NCI-H345 (cell line): ENCODE measurements around the gene GIT1.

Experiments
- DNase-seq: peaks from one replicate; lab custom pipeline; 2025; lab: John Stamatoyannopoulos, UW

The GIT1 gene

DNA sequence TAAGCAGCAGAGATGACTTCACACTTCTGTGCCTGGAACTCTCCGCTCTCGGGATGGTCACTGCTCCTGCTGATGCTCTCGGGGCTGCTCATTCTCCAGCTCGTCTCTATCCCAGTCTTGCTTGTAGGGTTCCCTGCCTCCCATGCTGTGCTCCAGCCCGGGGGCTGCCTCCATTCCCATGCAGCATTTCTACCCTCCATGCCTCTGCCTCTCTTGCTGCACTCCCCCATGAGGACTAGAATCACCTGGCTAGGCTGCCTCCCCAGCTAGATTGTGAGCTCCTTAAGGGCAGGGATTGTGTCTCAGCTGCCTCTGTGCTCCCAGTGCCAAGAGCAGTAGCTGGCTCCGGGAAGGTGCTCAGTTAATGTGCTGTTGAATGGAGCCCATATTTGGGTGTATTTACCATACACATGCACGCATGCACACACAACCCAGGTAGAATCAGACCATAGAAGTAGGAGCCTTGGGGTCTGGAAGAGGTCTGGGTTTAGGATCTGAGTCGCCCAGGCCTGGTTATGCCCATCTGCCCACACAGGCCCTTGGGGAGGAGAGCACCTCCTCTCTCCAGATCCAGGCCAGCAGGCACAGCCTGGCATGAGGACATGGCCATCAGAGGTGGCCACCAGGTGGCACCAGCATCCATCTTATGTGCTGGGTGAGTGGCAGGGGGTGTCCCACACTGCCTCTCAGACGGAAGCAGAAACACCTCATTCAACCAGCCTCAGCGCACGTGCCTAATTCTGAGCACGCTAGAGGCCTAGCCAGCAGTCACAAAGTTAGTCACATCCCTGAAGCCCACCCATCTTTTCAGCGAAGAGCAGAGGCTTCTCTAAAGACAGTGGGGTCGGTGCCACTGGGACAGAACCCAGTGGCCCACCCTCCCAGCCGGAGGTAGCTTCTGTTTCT is 9.3 kb downstream of the GIT1 start:
- peak; percentile 79 for DNase-seq

DNA sequence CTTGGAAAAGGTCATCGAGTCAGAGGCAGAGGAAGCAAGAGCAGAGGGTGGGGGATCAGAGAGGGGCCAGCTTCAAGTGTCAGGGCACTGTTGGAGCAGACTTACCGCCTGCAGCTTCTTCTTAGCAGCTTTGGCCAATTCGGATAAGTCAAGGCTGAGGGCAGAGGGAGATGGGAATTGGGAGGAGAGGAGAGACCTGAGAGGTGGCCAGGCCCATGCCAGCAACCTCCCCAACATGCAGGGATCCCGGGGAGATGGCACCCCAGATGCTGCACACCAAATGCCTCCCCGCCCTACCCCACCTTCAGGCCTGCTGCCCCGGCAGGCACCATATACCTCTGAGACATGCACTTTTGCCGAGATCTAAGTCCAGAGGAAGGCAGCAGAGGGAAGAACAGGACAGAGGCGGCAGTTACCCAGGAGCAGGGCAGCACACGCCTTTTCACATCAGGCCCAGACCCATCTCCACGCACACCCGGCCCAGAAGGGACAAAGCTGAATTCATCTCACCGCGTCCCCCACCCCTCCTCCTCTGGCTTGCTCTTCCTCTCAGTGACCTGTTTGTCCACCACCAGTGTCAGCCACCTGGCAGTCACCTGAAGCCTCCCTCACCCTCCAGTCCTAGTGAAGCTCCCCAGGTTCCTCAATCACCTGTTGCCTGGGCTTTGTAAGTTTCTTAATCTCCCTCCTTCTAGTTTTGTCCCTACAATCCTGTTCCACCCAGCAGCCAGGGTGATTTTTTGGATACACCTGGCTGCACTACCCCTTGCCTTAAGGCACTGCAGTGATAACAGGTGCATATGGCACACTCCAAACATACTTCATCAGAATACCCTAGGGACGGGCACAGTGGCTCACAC is 10.6 kb downstream of the GIT1 start:
- DNase-seq = no peak

DNA sequence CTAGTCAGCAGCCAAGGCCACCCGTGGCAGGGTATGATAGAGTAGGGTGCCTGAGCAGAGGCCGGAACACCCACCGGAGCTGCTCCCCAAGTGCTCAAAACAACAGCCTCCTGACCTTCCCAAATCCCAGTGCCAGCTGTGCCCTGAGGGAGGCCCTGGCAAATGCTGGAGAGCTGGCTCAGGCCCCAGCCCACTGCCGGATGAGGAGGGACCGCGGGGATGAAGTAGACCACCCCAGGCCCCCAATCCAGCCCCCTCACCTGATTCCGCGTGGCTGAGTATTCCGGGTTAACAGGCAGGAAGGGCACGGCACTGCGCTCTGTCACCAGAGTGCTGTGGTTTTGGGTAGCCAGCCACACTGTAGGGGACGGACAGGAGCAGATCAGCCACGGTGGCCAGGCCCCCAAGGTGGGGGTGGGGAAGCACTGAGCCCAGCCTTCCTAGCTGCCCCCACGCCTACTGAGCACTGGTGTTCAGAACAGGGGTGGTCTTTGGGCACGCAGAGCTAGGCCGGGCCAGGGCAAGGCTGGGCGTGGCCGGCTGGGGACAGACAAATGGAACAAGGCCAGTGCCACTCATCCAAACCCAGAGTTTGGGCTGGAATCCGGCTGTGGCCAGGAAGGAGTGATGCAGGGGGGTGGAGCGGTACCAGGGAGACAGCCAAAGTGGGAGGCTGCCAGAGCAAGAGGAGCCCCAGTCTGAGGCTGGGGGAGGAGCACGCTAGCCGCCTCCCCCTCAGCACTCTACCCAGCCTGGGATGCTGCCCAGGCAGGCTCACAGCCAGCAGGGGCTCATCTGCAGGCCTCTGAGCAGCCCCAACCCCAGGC is 11.8 kb downstream of the GIT1 start:
- DNase-seq = no peak

DNA sequence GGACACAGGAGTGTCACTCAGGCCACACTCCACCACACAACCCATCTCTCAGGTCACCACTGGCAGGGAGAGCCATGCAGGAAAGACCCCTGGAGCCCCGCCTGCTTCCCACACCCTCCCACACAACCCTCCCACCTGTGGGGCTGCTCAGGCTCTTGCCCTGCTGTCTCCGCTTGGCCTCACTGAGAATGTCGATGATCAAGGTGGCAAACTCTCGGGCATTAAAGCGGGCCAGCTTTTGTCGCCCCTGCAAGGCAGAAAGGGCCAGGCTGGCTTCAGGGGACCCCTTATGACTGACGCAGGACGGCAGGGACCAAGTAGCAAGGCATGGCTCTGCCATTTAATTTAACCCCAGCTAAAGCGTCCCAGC is 12.5 kb downstream of the GIT1 start:
- DNase-seq = no peak

DNA sequence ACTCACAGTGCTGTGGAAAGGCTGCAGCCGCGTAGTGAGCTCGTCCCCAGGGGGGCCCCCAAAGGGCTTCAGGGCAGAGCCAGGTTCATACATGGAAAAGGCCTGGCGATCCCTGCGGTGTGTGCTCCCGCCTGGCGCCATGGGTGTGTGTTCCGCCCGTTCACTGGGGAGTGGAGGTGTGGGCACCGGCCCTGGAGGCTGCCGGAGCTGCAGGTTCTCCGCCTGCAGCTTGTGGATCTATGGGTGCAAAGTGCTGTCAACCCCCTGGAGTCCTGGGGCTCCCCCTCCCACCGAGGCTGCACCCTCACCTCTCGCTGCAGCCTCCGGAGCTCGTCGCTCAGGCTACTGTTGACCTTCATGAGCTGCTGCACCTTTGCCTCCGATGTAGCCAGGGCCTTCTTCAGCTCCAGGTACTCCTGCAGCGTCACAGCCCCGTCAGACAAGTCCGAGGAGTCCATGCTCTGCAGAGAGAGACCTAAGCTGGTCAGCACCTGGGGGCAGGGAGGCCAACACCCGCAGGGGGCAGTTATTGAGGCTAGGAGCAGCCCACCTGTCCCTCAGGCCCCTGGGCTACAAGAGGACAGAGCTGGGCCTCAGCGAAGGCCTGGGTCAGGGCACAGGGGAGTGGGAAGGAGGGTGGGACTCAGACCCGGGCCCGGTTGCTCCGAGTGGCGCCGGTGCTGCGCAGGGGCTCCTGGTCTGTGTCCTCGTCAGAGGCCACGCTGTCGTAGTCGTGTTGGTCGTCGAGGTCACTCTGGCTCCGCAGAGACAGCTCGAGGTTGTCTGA is 13.0 kb downstream of the GIT1 start:
- no peak for DNase-seq

DNA sequence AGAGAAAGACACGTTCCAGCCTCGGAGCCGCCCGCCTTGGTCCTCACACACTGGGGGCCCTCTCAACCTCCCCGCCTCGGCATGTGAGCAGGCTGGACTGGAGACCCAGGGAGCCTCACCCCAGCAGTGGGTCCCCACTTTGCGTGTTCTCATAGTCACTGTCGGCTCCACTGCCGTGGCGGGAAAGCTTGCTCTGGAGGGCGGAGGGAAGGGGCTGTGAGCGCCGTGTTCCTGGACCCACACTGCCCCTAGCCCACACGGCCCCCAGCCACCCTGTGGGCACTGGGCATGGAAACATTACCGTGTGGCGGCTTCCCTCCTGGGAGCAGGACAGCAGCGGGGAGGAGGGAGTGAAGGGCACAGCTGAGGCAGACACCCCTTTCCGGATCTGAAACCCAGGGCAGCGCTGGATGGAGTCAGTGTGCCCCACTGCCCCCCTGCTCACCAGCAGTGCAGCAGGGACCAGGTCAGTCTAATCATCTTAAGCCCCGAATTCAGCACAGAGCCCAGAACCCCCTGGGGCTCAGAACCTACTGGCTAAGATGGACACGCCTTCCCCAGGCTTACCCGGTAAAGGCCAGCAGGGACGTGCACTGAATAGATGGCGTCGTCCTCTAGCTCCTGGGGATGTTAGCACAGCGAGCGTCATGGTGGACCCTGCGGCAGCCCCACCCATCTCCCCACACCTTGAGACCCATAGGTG is 13.8 kb downstream of the GIT1 start:
- no peak for DNase-seq

DNA sequence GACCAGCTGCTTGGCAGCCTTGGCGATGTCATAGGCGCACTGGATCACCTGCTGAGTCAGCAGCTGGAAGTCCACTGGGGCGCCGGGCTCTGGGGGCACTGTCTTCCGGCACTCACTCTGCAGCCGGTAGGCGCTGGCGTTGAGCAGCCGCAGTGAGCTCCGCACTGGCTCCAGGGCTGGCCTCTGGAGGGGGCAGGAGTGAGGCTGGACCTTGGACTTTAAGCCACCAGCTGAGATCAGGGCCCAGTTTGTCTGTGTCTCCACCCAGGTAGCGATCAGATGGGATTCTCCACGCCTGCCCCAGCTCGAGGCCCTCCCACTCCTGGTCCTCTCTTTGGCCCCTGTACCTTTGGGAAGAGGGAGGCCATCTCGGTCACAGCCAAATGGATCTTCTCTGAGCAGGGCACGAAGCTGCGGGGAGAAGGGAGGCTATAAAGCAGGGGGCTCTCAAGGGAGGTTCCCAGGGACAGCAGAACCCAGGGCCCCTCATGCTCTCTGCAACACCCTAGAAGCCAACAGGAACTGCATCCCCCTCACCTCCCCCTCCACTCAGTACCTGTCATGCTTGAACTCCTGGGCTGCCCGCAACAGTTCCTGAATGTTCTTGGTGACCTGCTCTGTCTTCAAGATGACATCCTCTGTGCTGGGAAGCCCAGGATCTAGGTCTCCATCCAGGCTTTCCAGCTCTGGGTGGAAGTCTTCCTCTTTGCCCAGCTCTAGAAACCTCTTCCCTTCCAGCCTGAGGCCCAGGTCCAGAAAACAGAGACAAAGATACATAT is 14.5 kb downstream of the GIT1 start:
- DNase-seq = no peak

DNA sequence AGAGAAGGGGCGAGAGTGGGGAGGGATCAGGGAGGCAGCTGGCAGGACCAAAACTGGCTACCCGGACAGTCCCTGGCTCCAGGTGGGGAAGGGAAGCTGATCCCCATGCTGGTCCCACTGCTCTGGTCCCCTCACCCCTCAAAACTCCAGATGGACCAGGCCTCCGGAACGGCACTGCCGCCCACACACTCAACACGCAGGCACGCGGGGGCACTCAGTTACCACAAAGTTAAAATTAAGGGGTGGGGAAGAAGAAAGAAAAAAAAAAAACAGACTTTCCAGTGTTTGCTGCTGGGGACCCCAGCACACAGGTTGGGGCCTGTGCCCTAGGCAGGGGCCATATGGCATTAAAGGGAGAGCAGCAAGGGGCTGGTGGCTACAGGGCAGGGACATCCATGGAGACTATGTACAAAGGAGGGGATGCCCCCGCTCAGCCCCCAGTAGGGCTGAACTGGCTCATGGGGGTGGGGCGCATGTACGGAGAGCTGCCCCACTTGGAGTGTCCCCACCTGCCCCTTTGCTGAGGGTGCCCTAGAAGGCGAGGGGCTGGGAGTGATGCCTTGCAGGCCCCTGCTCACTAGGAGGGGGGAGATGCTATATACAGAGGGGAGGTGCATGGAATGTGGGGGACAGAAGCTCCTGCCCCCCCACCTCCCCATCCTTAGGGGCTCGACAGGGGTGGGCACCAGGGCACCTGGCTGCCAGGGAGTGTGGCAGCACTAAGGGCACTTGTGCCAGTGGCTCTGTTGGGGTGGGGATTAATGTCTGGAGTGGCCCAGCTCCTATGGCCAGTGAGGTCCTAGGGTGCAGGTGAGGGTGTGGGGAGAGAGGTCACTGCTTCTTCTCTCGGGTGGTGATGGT is 15.3 kb downstream of the GIT1 start:
- DNase-seq = no peak

DNA sequence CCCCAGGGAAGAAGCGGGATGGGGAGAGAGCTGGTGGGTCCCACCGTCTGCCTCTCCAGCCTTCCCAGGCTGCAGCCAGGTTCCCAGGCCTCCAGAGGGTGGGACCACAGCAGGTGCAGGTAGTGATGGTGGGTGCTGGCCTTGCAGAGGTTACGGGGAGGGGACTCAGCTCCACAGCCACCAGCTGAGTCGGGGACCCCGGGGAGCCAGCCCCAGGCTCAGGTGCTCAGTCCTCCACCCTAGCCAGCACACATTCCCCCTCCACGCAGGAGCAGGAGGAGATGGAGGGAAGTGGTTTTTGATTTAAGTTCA is 15.9 kb downstream of the GIT1 start:
- no peak for DNase-seq

DNA sequence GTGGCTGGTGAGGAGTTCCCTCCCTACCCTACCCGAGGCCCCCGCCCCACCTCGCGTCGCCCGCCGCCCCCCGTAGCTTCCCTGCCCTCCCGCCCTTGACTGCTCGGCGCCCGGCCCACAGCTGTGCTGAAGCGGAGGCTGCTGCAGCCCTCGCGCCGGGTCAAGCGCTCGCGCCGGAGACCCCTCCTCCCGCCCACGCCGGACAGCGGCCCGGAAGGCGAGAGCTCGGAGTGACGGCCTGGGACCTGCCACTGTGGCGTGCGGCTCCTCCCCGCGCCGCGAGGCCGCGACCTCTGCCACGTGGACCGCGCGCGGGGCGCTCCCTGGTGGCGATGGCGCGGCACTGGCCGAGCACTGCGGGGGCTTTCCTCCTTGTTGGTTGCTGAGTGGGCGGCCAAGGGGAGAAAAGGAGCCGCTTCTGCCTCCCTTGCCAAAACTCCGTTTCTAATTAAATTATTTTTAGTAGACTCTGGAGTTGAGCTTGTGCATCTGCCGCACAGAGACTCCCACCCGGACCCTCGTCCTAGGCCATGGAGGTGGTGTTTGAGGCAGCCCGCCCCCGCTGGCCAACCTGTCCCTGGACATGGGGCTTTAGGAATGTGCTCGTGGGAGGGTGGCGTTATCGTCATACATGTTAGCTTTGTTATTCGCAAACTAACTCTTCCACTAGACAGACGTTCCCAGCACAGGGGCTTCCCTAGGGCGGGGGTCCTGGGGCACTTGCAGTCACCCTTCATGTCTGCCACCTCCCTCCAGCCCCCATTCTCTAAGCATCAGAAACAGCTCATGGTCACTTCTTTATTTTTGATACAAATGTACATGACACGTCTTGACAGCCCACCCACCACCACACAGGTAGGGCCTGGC is 16.5 kb downstream of the GIT1 start:
- no peak for DNase-seq

DNA sequence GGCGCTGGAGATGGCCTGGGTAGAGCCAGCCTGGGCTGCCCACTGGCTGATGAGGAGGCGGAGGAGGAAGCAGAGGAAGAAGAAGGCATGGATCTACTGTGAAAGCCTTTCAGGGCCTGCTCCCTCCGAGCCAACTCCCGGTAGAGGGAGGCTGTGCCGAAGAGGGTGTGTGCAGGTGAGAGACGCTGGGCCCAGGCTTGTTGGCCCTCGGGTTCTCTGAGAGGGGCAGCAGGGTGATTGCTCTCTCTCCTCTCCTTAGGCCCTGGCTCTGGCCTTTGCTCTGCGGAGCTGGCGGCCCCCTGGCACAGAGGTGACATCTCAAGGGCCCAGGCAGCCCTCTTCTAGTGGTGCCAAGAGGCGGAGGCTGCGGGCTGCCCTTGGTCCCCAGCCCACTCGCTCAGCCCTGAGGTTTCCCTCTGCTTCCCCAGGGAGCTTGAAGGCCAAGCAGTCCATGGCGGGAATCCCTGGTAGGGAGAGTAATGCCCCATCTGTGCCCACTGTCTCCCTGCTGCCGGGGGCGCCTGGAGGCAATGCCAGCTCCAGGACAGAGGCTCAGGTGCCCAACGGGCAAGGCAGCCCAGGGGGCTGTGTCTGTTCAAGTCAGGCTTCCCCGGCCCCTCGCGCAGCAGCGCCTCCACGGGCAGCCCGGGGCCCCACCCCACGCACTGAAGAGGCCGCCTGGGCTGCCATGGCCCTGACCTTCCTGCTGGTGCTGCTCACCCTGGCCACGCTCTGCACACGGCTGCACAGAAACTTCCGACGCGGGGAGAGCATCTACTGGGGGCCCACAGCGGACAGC is 17.4 kb downstream of the GIT1 start:
- DNase-seq = no peak

DNA sequence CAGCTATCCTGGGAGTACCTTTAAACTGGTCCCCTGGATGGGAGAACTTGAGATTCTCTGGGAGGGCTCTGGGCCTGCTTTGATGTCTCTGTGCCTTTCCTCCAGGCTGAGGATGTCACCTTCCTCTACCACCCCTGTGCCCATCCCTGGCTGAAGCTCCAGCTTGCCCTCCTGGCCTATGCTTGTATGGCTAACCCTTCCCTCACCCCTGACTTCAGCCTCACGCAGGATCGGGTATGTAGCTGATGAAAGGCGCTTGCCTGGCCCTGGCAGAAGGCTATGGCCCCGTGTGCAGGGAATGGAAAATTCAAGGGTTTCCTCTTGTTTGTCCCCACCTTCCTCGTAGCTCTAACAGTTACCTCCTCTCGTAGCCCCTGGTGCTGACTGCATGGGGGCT is 18.0 kb downstream of the GIT1 start:
- DNase-seq = no peak

DNA sequence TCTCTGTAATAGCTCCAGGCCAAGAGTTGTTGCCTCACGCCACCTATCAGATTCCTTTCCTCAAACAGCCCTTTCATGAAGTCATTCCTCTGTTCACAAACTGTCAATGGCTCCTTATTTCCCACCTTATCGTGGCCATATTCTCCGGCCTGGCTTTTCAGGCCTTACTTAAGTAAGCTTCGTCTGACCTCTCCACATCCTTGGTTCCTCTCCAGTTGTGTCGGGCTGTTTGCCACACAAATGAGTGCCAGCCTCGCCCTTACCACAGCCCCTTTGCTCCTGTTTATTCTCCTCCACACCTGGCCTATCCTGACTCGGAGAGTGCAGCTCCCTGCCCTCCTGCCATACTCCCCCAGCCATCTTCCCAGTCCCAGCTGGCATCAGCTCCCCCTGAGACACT is 18.9 kb downstream of the GIT1 start:
- no peak for DNase-seq

DNA sequence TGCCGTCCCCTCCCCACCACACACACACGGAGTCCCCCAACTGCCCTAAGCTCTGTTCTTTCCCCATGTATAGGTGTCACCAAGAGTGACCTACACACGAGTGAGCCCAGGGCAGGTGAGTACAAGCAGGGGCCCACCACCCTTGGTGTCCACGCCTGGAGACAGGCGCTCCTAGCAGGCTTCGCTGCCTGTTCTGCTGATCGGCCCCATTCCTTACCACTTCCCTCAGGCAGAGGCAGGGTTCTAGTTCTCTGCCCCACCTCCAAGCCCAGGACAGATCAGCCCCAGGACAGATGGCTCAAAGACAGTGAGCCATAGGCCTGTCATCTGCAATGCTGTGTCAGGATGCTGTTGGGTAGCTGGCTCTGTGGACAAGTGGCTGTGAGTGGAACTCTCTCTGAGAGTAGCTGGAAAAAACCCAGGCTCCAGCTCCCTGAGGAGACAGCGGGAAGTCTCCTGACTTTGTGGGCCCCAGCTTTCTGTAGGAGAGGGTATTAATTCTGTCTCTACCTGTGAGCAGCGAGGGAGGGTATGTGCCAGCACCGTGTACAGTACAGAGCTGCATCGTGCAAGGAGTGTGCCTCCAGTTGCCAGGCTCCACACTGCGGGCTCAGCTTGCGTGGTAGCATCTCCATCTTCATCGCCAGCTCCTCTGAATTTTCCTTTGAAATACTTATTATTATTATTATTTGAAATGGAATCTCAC is 20.1 kb downstream of the GIT1 start:
- no peak for DNase-seq

DNA sequence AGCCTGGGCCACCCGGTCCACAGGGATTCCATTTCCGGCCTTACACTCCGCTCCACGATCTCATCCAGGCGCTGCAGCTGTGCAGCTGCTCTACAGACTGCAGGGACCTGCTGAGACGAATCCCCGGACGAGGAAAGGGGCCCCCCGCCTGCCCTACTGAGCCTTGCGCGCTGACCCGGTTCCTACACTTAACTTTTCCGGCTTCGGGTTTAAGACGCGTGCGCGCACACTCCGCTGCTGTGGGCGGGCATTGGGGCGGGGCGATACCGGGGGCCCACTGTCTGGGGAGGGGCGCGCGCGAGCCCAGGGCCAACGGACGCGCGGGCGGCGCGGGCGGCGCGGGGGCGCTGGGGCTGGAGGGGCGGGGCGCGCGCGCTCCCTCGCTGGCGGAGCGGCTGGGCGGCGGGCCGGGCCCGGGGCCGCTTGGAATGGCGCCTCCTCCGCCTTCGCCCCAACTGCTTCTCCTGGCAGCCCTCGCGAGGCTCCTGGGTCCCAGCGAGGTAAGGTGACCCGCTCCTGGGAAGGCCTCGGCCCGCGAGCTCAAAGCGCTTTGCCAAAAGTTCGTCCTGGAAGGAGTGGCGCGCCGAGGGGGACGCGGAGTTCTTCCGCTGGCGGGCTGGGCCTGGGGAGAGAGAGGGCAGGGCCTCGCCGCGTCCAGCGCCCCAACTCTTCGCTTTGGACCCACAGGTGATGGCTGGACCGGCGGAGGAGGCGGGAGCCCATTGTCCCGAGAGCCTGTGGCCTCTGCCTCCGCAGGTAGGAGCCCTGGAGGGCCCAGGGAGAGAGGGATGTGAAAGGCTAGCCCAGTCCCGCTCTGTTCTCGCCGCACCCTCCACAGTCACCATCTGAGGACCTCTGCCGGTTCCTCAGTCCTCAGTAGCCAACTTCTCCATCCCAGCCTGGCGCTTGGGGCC is 20.9 kb downstream of the GIT1 start, which contains the start of gene TP53I13:
Gene TP53I13 (plus strand): TSS at position 371 of the 914 bp plus-strand sequence. CDS start 58 bp downstream, at position 429.
- DNase-seq = peak; percentile 73
